OCI-LY7 (cell line): ENCODE results near the gene SCN1A. TPM values are rescaled to one million over a fixed set of nuclear protein-coding genes. Genes with fewer than 3 reads are reported as not detected.

Experiments used
- BruUV-seq: library from RNA; stranded (reverse); fragments of 400-500 nt; replicated peaks from 2 replicates; lab custom pipeline; 2021; lab: Mats Ljungman, UMichigan
- CTCF ChIA-PET: fragments of 300-600 bp; sonication (Branson Sonifier 250); formaldehyde crosslinking; loops from one replicate; lab custom pipeline; 2022; ENCODE audit warnings: antibody characterized with exemption; ENCODE audit not compliant: unreplicated experiment; lab: Charles Lee
- POLR2A ChIA-PET: fragments of 300-600 bp; sonication (Branson Sonifier 250); formaldehyde crosslinking; loops from one replicate; lab custom pipeline; 2022; ENCODE audit warnings: antibody characterized with exemption; lab: Charles Lee
- DNase-seq: peaks from one replicate; pipeline ENCODE4 v3.0.0-alpha.2; 2015; ENCODE audit warnings: low spot score
- H2AFZ ChIP-seq: fragments of 200-600 bp; sonication (generic), shearing (Covaris generic); 2 replicates; pipeline ENCODE4 v1.6.1; 2014; ENCODE audit warnings: mild to moderate bottlenecking, antibody characterized with exemption, low read length, moderate library complexity
- H3K27ac ChIP-seq: fragments of 200-600 bp; sonication (generic); 2 replicates; pipeline ENCODE4 v1.5.1; 2014; ENCODE audit warnings: mixed run types, low read depth, mild to moderate bottlenecking, moderate library complexity, low read length, inconsistent platforms; ENCODE audit not compliant: poor library complexity, severe bottlenecking
- H3K36me3 ChIP-seq: fragments of 200-600 bp; sonication (generic); 2 replicates; pipeline ENCODE4 v1.6.1; 2014; ENCODE audit warnings: mild to moderate bottlenecking, antibody characterized with exemption, low read length, moderate library complexity, mixed read lengths; ENCODE audit not compliant: insufficient read depth
- H3K4me1 ChIP-seq: fragments of 200-600 bp; sonication (generic); 2 replicates; pipeline ENCODE4 v1.5.1; 2014; ENCODE audit warnings: mild to moderate bottlenecking, low read length; ENCODE audit not compliant: insufficient read depth, poor library complexity, severe bottlenecking
- H3K4me2 ChIP-seq: fragments of 200-600 bp; sonication (generic); 2 replicates; pipeline ENCODE4 v1.6.1; 2014; ENCODE audit warnings: mild to moderate bottlenecking, low read length
- H3K4me3 ChIP-seq: fragments of 200-600 bp; sonication (generic); 2 replicates; pipeline ENCODE4 v1.5.1; 2014; ENCODE audit warnings: mild to moderate bottlenecking, low read depth, low read length; ENCODE audit not compliant: poor library complexity, severe bottlenecking
- H3K79me2 ChIP-seq: fragments of 200-600 bp; sonication (generic); 2 replicates; pipeline ENCODE4 v1.6.1; 2016; ENCODE audit warnings: low read depth, mild to moderate bottlenecking, low read length, moderate library complexity, mixed read lengths; ENCODE audit not compliant: insufficient read depth
- H3K9me2 ChIP-seq: fragments of 200-600 bp; sonication (generic); 2 replicates; pipeline ENCODE4 v1.6.1; 2016; ENCODE audit warnings: mild to moderate bottlenecking, low read length, mixed read lengths; ENCODE audit not compliant: insufficient read depth
- H3K9me3 ChIP-seq: fragments of 200-600 bp; sonication (generic); 2 replicates; pipeline ENCODE4 v1.6.1; 2014; ENCODE audit warnings: mild to moderate bottlenecking, mixed run types, low read length, mixed read lengths
- H4K20me1 ChIP-seq: fragments of 200-600 bp; sonication (generic); 2 replicates; pipeline ENCODE4 v1.6.1; 2014; ENCODE audit warnings: mild to moderate bottlenecking, antibody characterized with exemption, low read length, moderate library complexity, mixed read lengths; ENCODE audit not compliant: insufficient read depth
- EZH2phosphoT487 ChIP-seq: fragments of 200-600 bp; sonication (generic); IDR thresholded peaks from 2 replicates; pipeline ENCODE4 v1.6.1; 2018; ENCODE audit warnings: low read depth, borderline replicate concordance, mild to moderate bottlenecking, mixed run types, antibody characterized with exemption, low read length, moderate library complexity, mixed read lengths
- intact Hi-C: fragments of 100-400 bp; cut with micrococcal nuclease; formaldehyde crosslinking; loops from one replicate; pipeline ENCODE4 v1.10.0; 2022; ENCODE audit not compliant: unreplicated experiment
- total RNA-seq, 2 experiments: library from RNA; depleted of rRNA in 1 of 2; stranded (reverse); fragments of >200 nt in 1 of 2; shearing (Covaris generic) in 1 of 2; gene quantifications; 2 replicates each; pipeline ENCODE4 v1.2.3, GENCODE V29; 2014 to 2022
- TF ChIP-seq, protein P1 (sequence below): fragments of 200-600 bp; sonication (generic); conservative IDR thresholded peaks from 2 replicates; pipeline ENCODE4 v1.5.1; 2014; ENCODE audit warnings: mild to moderate bottlenecking, antibody characterized with exemption, low read length, moderate library complexity, mixed read lengths

The SCN1A gene
- total RNA-seq, 2 experiments from 2014 or later = not detected

DNA sequence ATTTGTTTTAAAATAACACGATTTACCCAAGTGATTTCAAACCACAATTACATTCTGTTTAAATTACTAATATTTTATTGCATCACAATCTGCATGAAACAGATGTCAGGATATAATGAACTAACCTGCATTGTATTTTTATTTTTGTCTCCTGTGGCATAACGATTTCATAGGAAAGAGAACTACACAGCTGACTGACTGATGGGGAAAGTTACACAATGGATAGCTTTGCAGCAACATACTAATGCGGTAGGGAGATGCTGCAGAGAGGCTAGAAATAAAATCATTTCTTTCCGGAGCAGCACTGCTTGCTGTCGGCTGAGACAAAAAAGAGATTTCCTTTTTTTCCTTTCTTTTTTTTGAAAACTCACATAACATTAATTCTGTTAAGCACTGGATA, 36.9 kb downstream of the SCN1A start:
- intact Hi-C loops = no loop called here
- no peak overlapping the region for H3K4me3 ChIP-seq
- H3K9me2 ChIP-seq = no peaks in the 10 kb centered on the region
- H3K27ac ChIP-seq = no peak overlapping the region
- H2AFZ ChIP-seq = no peak overlapping the region
- H3K36me3 ChIP-seq = no peaks in the 10 kb centered on the region
- BruUV-seq = no TSS peak
- DNase-seq = no peak
- ChIA-PET CTCF (no interaction called here), POLR2A (no interaction called here)
- H3K79me2 ChIP-seq = no peaks in the 10 kb centered on the region
- no peaks in the 10 kb centered on the region for H3K4me1 ChIP-seq
- no peaks in the 10 kb centered on the region for H4K20me1 ChIP-seq
- no peak overlapping the region for H3K4me2 ChIP-seq
- no peaks in the 10 kb centered on the region for H3K9me3 ChIP-seq
- no peak for TF ChIP-seq EZH2phosphoT487
- TF ChIP-seq, protein P1, sequence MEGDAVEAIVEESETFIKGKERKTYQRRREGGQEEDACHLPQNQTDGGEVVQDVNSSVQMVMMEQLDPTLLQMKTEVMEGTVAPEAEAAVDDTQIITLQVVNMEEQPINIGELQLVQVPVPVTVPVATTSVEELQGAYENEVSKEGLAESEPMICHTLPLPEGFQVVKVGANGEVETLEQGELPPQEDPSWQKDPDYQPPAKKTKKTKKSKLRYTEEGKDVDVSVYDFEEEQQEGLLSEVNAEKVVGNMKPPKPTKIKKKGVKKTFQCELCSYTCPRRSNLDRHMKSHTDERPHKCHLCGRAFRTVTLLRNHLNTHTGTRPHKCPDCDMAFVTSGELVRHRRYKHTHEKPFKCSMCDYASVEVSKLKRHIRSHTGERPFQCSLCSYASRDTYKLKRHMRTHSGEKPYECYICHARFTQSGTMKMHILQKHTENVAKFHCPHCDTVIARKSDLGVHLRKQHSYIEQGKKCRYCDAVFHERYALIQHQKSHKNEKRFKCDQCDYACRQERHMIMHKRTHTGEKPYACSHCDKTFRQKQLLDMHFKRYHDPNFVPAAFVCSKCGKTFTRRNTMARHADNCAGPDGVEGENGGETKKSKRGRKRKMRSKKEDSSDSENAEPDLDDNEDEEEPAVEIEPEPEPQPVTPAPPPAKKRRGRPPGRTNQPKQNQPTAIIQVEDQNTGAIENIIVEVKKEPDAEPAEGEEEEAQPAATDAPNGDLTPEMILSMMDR = no peak

DNA sequence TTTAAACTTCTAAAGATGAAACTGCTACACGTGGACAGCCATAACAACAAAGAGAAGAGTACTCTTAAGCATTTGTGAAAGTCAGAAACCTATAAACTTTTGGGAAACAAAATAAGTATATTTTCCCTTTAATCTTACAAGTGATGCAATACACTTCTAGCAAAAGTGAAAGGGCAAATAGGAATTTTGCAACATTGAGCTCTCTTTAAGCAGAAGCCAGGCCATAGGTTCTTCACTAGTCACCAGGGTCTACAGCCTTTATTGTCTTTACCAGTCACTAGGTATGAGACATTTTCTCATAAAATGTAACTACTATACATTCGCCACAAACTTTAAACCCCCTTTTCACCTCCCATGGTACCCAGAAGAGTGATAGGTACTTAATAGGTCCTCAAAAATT, 37.5 kb downstream of the SCN1A start:
- POLR2A ChIA-PET = no interaction called here
- CTCF ChIA-PET = no interaction called here
- no peak overlapping the region for H3K27ac ChIP-seq
- no peaks in the 10 kb centered on the region for H3K9me3 ChIP-seq
- H3K79me2 ChIP-seq = no peaks in the 10 kb centered on the region
- no peak overlapping the region for H2AFZ ChIP-seq
- no peak overlapping the region for H3K4me3 ChIP-seq
- BruUV-seq = no TSS peak
- no peaks in the 10 kb centered on the region for H3K36me3 ChIP-seq
- TF ChIP-seq EZH2phosphoT487 = no peak
- TF ChIP-seq, protein P1 = no peak
- H4K20me1 ChIP-seq = no peaks in the 10 kb centered on the region
- H3K4me1 ChIP-seq = no peaks in the 10 kb centered on the region
- no peak overlapping the region for H3K4me2 ChIP-seq
- DNase-seq = no peak
- no peaks in the 10 kb centered on the region for H3K9me2 ChIP-seq
- intact Hi-C loops = no loop called here

DNA sequence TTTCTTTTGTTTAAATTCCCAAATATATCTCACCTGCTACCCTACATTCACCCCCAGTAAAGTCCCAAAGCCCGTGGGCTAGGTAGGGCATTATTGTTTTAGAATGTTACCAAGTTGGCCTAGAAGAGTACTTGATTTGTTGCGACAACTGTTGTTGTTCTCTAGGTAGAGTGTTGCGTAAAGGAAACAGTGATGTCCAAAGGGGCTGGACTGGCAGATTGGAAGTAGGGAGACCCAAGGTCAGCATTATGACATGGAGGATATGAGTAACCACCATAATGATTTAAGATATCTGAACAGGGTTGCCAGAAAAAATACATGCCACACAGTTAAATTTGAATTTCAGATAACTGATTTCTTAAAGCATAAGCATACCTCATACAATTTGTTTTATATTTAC, 39.2 kb downstream of the SCN1A start:
- ChIA-PET POLR2A (no interaction called here), CTCF (no interaction called here)
- DNase-seq = no peak
- H3K79me2 ChIP-seq = no peaks in the 10 kb centered on the region
- no peak overlapping the region for H2AFZ ChIP-seq
- H3K36me3 ChIP-seq = no peaks in the 10 kb centered on the region
- H3K4me2 ChIP-seq = no peak overlapping the region
- H3K27ac ChIP-seq = no peak overlapping the region
- H3K9me3 ChIP-seq = no peaks in the 10 kb centered on the region
- no peak overlapping the region for H3K4me3 ChIP-seq
- H3K4me1 ChIP-seq = no peaks in the 10 kb centered on the region
- intact Hi-C loops = no loop called here
- H4K20me1 ChIP-seq = no peaks in the 10 kb centered on the region
- TF ChIP-seq EZH2phosphoT487 = no peak
- TF ChIP-seq, protein P1 = no peak
- no TSS peak for BruUV-seq
- no peaks in the 10 kb centered on the region for H3K9me2 ChIP-seq
